ENCODE data around the gene TMEM131.

- no peak for TF ChIP-seq CHD2 (IDR thresholded peaks at IDR 0.05; ENCODE audit: borderline replicate concordance, low read depth, low read length)
- TF ChIP-seq MXI1 (IDR thresholded peaks at IDR 0.05; ENCODE audit: low read depth, low read length): no peak
- TF ChIP-seq SMAD1 (IDR thresholded peaks at IDR 0.05; ENCODE audit: low read depth, partially characterized antibody): no peak
- no peak for TF ChIP-seq FOS (IDR thresholded peaks at IDR 0.05; ENCODE audit: borderline replicate concordance, extremely low read depth, insufficient read length)
- TF ChIP-seq SRF (IDR thresholded peaks at IDR 0.05; ENCODE audit: low read depth in 2 of 2, low read length in 2 of 2): no peak
- TF ChIP-seq, protein P1, sequence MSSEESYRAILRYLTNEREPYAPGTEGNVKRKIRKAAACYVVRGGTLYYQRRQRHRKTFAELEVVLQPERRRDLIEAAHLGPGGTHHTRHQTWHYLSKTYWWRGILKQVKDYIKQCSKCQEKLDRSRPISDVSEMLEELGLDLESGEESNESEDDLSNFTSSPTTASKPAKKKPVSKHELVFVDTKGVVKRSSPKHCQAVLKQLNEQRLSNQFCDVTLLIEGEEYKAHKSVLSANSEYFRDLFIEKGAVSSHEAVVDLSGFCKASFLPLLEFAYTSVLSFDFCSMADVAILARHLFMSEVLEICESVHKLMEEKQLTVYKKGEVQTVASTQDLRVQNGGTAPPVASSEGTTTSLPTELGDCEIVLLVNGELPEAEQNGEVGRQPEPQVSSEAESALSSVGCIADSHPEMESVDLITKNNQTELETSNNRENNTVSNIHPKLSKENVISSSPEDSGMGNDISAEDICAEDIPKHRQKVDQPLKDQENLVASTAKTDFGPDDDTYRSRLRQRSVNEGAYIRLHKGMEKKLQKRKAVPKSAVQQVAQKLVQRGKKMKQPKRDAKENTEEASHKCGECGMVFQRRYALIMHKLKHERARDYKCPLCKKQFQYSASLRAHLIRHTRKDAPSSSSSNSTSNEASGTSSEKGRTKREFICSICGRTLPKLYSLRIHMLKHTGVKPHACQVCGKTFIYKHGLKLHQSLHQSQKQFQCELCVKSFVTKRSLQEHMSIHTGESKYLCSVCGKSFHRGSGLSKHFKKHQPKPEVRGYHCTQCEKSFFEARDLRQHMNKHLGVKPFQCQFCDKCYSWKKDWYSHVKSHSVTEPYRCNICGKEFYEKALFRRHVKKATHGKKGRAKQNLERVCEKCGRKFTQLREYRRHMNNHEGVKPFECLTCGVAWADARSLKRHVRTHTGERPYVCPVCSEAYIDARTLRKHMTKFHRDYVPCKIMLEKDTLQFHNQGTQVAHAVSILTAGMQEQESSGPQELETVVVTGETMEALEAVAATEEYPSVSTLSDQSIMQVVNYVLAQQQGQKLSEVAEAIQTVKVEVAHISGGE (CRISPR knock-in tag; IDR thresholded peaks at IDR 0.05): no peak
- no peak for TF ChIP-seq JUNB (IDR thresholded peaks at IDR 0.05)
- no peak for TF ChIP-seq RAD21 (IDR thresholded peaks at IDR 0.05; ENCODE audit: insufficient read depth, low read depth, low read length)
Observed at GRCh38 chr2:97760480-97761049, 235.2 kb downstream of the TMEM131 start.

Measured in GM12878 (cell line).